IgD-negative memory B cell (primary cell): Measurements from ENCODE around the gene SUSD4. TPM values are rescaled to one million over a fixed set of nuclear protein-coding genes. Genes with fewer than 3 reads are reported as not detected.

Experiments used
- H3K27ac Mint-ChIP-seq, 3 donors: one replicate each; pipeline ENCODE4 v1.8.0; 2020 to 2022; ENCODE audit warnings: mild to moderate bottlenecking in 3 of 3, mixed read lengths in 3 of 3, moderate library complexity in 1 of 3
- H3K27me3 Mint-ChIP-seq: one replicate; pipeline ENCODE4 v1.8.0; 2021; ENCODE audit warnings: mixed read lengths
- H3K36me3 Mint-ChIP-seq: one replicate; pipeline ENCODE4 v1.8.0; 2020; ENCODE audit warnings: mild to moderate bottlenecking, mixed read lengths
- H3K4me1 Mint-ChIP-seq, 3 donors: one replicate each; pipeline ENCODE4 v1.8.0; 2020 to 2022; ENCODE audit warnings: mixed read lengths in 3 of 3, mild to moderate bottlenecking in 1 of 3
- H3K4me3 Mint-ChIP-seq, 4 donors: one replicate each; pipeline ENCODE4 v1.8.0; 2020 to 2022; ENCODE audit warnings: mild to moderate bottlenecking in 4 of 4, mixed read lengths in 4 of 4, moderate library complexity in 3 of 4
- H3K9me3 Mint-ChIP-seq, 3 donors: one replicate each; pipeline ENCODE4 v1.8.0; 2020 to 2021; ENCODE audit warnings: mixed read lengths in 3 of 3, mild to moderate bottlenecking in 1 of 3
- polyA plus RNA-seq: library from polyadenylated mRNA; unstranded; fragments of 300-500 nt; fragmentation: Illumina TruSeq; gene quantifications from one replicate; pipeline ENCODE4 v1.2.3, GENCODE V29; 2021

SUSD4 gene
- polyA plus RNA-seq, 1 donor from 2014 or later = 0.29 TPM

DNA sequence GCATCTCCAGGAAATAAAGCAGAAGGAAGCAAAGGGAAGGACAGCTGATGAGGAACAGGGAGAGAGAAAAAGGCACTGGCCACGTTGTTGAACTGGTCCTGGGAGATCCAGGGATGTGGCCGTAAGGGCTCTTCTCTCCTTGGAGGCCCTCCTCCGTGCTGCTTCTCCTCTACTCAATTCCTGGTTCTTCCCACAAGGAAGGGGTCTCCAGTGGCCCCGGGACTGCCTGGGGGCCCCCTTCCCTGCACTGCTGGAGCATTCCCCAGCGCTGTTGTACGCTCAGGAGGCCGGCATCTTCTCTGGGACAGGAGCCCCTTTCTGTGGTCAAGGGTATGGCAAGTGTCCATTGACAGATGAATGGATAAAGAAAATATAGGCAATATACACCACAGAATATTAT lies 132.4 kb downstream of the SUSD4 start:
- Mint-ChIP-seq H3K27me3 (peaks cover 7% of the 10 kb centered on the region), H3K4me1 (peaks cover 0 to 1% (median 0%) of the 10 kb centered on the region in 3 donors), H3K4me3 (no peak overlapping the region), H3K36me3 (no peaks in the 10 kb centered on the region), H3K27ac (peak overlapping the region in 1 of 3 donors; percentile 15), H3K9me3 (no peaks in the 10 kb centered on the region)

DNA sequence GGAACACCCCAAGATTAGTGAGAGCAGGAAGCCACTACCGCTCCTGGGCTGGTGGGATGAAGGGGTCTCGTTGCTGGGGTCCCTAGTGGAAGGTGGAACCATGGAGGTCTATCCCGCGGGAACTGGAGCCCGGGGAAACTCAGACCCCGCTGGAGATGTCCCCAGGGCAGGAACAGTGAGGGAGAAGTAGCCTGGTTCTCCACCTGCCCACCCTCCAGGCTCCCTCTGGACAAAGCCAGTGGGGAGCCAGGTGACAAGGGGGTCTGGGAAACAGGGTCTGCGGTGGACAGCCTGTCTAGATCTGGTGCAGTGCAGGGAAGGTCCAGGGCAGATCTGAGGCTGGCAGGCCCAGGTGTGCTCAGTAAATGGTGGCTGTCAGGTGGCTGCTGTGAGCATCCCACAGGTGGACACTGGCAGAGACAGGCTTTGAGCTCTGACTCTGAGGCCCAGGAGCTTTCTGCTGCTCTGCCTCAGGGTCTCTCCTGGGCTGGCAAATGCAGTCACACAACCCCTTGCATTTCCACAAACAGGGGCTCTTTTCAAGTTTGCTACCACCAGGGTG lies 132.9 kb downstream of the SUSD4 start:
- Mint-ChIP-seq H3K27ac (peak overlapping the region in 1 of 3 donors; percentile 15), H3K27me3 (peaks cover 7% of the 10 kb centered on the region), H3K36me3 (no peaks in the 10 kb centered on the region), H3K4me3 (no peak overlapping the region), H3K4me1 (peaks cover 0 to 1% (median 0%) of the 10 kb centered on the region in 3 donors), H3K9me3 (no peaks in the 10 kb centered on the region)

DNA sequence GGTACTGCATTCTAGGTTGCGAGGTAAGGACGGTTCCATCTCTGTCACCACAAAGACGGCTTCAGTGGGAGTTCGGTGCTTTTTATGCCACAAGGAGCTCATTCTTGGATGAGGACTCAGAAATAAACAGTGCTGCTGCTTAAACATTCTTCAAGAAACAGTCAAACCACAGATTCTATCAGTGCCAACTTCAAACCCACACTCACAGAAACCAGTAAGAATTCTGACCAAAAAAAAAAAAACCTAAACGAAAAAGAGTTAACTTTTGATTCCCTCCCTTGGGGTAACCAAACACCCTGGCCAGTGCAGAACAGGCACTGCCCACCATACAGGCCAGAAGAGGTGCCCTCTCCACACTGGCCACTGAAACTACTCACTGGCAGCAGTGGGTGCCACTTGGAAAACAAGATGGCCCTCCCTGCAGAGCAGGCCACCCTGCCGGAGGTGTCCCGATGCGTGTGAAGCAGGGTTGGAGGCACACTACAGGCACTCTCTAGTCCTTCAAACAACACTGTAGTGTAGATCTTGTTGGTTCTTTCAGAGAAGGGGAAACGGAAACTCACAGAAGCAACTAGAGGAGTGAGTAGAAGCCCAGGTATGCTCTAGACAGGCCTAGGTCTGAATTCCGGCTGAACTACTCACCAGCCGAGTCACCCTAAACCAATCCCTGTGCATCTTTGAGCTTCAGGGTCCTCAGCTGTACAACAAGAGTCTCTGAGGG lies 133.7 kb downstream of the SUSD4 start:
- Mint-ChIP-seq H3K9me3 (peaks cover 0 to 2% (median 0%) of the 10 kb centered on the region in 3 donors), H3K4me3 (no peak overlapping the region), H3K4me1 (no peaks in the 10 kb centered on the region), H3K27ac (peak overlapping the region in 1 of 3 donors; percentile 46), H3K27me3 (peaks cover 7% of the 10 kb centered on the region), H3K36me3 (no peaks in the 10 kb centered on the region)

DNA sequence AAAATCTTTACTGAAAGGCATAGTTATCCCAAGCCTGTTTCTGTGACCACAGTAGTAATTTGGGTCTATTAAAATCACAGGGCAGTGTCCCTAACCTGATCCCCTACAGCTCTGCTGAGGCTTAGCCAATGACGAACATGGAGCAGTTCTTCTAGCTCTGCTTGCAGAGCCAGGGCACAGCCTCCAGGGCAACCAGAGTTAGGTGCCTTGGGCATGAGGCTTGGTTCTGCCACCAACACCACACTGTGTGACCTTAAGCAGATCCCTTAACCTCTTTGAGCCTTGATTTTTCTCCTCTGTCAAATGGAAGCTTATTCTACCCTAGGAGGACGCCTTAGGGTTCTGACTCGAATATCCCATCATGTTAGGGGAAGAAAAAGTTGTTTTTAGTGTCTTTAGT lies 134.2 kb downstream of the SUSD4 start:
- Mint-ChIP-seq H3K36me3 (no peaks in the 10 kb centered on the region), H3K4me3 (no peak overlapping the region), H3K27ac (no peak overlapping the region), H3K4me1 (no peaks in the 10 kb centered on the region), H3K9me3 (peaks cover 0 to 2% (median 0%) of the 10 kb centered on the region in 3 donors), H3K27me3 (peaks cover 7% of the 10 kb centered on the region)

DNA sequence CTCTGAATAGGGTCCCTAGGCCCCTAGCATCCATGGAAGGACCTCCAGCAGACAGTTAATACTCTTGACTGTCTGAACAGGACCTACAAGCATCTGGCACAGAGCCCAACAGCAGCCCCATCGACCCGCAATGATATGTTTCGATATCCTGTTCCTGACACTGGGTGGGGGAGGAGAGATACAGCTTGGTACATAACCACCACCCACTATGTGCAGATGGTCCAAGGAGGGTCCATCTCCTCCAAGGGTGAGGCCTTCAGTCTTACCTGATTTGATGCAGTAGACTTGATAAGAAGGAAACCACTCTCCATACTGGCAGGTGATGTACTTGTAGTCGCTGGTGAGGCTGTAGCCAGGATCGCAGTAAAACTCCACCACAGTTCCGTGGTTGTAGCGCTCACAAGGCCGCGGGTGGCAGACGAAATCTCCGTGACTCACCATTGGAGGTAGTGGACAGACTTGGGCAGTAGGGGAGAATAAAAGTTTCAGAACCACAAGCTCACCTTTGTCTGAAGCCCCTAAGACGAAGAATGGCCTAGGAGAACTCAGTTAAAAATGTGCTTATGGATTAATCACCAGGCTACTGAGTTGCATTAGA lies 134.9 kb downstream of the SUSD4 start:
- H3K4me3 Mint-ChIP-seq = no peak overlapping the region
- no peaks in the 10 kb centered on the region for H3K4me1 Mint-ChIP-seq
- peaks cover 0 to 6% (median 0%) of the 10 kb centered on the region in 3 donors for H3K9me3 Mint-ChIP-seq
- peaks cover 7% of the 10 kb centered on the region for H3K27me3 Mint-ChIP-seq
- H3K36me3 Mint-ChIP-seq = no peaks in the 10 kb centered on the region
- H3K27ac Mint-ChIP-seq = no peak overlapping the region

DNA sequence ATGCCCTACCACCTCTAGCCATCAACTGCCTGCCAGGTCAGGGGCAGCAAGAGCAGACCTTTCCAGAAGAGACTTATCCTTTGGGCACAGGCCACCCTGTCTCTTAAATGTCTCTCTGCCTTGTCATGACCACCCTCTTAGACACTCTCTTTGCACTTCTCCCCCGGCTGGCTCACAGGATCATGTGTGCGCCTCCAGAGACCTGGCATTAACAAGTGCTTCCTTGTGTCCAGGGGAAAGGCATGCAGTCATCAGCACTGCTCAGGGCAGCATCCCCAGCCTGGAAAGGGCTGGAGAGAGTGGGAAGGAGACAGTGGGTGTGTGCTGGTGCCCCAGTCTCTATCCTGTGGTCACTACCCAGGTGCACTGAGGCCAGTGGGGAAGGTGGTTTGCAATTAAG lies 135.8 kb downstream of the SUSD4 start:
- Mint-ChIP-seq H3K9me3 (peaks cover 0 to 6% (median 0%) of the 10 kb centered on the region in 3 donors), H3K36me3 (no peaks in the 10 kb centered on the region), H3K4me3 (no peak overlapping the region), H3K27me3 (peaks cover 7% of the 10 kb centered on the region), H3K4me1 (no peaks in the 10 kb centered on the region), H3K27ac (no peak overlapping the region)

DNA sequence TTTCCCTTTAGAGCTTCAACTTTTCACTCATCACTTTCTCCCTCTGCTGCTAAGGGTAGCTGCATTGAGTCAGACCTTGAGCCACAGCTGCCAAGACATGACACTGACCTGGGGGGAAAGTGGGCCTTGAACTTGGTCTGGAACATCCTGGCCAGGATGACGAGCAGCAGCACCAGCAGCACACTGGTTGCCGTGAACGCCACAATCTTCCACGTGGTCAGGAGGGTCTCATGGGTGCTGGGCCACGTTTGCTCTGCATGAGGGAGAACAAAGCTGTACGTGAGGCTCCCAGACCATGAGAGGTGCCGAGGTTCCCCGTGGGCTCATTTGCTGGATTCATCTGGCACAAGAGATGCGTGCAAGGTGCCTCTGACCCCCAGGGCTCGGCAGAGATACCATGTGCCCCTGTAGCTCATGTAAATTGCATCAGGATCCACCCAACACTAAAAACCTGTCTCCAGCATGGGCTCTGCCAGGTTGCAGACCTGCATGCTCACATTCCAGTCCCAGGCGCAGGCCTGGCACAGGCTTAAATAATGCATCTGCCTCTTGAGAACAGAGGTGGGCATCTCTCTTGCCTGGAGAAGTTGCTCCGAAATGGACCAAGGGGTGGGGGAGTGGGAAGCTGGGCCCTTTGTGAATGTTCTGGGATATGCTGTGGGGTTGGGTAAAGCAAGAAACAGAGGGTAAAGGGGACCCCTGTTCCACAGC lies 136.3 kb downstream of the SUSD4 start:
- Mint-ChIP-seq H3K36me3 (peaks cover 2% of the 10 kb centered on the region), H3K27ac (no peak overlapping the region), H3K27me3 (peaks cover 7% of the 10 kb centered on the region), H3K9me3 (peaks cover 0 to 6% (median 0%) of the 10 kb centered on the region in 3 donors), H3K4me1 (no peaks in the 10 kb centered on the region), H3K4me3 (no peak overlapping the region)

DNA sequence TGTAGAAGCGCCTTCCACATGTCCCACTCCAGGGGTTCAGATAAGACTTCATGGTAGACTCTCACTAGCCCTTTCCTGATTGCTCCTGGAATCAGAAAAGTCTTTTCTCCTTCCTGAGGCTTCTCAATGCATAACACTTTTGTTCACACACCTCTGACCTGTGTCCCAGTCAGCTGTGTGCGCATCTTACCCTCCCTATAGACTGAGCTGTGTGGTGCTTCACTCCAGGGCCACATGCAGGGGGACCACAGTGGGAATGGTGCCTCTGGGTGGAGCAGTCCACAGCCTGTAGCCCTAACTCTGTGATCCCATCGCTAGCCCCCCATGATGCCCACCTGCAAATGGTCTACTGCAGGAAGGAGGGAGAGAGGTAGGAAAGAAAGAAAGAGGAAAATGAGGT lies 136.9 kb downstream of the SUSD4 start:
- H3K4me1 Mint-ChIP-seq = no peaks in the 10 kb centered on the region
- peaks cover 2% of the 10 kb centered on the region for H3K36me3 Mint-ChIP-seq
- no peak overlapping the region for H3K4me3 Mint-ChIP-seq
- no peak overlapping the region for H3K27ac Mint-ChIP-seq
- H3K27me3 Mint-ChIP-seq = peaks cover 7% of the 10 kb centered on the region
- peaks cover 0 to 6% (median 0%) of the 10 kb centered on the region in 3 donors for H3K9me3 Mint-ChIP-seq

DNA sequence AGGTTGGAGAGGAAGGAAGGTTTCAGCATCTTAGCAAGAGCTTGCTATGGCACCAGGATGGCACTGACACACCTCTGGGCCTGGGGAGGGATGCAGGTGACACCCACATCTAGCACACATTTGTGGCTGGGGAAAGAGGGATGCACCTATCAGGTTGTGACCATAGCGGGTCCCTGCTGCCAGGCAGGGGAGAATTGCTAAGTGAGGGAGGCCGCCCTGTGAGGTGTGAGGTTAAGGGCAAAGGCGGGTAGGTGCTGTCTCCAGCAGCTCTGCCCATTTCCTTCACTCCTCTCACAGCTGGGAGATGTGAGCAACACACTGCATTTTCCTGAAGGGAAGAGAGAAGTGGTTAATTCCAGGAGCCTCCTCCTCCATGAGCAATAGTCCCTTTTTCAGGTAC lies 137.7 kb downstream of the SUSD4 start:
- Mint-ChIP-seq H3K4me1 (no peaks in the 10 kb centered on the region), H3K27me3 (peaks cover 7% of the 10 kb centered on the region), H3K27ac (no peak overlapping the region), H3K9me3 (peaks cover 0 to 6% (median 0%) of the 10 kb centered on the region in 3 donors), H3K4me3 (no peak overlapping the region), H3K36me3 (peaks cover 2% of the 10 kb centered on the region)

DNA sequence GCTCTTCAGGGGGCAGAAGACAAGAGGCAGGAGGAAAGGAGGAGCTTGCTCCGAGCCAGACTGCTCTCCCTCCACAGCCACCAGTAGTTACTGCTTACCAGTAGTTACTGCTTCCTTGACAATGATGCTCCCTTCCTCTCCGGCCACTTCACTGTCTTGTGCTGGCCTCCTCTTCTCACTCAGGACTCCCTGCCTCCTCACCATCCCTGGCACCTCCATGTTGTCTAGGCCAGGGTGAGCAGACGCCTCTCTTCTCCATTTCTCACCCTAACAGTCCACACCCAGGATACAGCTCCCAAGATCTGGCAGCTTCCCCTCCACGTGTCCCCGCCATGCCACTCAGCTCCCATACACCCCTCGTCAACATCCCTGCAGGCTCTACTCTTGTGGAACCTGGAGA lies 138.5 kb downstream of the SUSD4 start:
- peaks cover 2% of the 10 kb centered on the region for H3K36me3 Mint-ChIP-seq
- peaks cover 4% of the 10 kb centered on the region for H3K27me3 Mint-ChIP-seq
- peaks cover 0 to 11% (median 0%) of the 10 kb centered on the region in 3 donors for H3K9me3 Mint-ChIP-seq
- no peak overlapping the region for H3K4me3 Mint-ChIP-seq
- no peaks in the 10 kb centered on the region for H3K4me1 Mint-ChIP-seq
- no peak overlapping the region for H3K27ac Mint-ChIP-seq

DNA sequence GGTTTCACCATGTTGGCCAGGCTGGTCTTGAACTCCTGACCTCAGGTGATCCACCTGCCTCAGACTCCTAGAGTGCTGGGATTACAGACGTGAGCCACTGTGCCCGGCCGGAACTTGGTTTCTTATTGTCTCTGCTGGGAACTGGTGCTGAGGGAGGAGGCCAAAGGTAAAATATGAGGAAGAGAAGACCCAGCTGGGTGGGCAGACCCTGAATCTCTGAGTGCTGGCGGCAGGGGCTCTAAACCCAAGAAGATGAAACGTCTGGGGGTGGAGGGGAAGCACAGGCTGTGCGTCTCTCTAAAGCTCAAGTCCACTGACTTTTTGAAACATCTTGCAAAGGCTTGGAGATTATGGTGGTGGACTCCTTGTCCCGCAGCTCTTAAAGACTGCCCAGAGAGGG lies 138.9 kb downstream of the SUSD4 start:
- Mint-ChIP-seq H3K4me3 (no peak overlapping the region), H3K4me1 (no peaks in the 10 kb centered on the region), H3K27ac (no peak overlapping the region), H3K9me3 (peaks cover 0 to 11% (median 0%) of the 10 kb centered on the region in 3 donors), H3K36me3 (peaks cover 2% of the 10 kb centered on the region), H3K27me3 (peaks cover 4% of the 10 kb centered on the region)

DNA sequence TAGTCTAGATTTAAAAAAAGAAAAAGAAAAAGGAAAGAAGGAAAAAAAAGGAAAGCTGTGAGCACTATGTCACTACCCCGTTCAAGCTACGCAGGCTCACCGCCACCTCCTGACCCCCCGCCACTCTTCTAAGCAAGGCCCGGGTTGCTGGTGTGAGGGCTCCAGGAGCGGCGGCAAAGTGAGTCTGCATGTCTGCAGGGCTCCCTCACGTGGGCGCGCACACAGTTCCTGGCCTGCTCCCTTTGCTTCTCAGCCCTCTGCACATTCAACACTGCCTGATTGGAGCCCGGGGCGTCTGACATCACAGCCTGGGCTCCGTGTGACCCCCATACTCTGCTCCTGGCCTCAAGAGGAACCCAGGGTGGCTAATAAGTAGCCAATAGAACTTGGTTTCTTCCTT lies 139.5 kb downstream of the SUSD4 start:
- peaks cover 2% of the 10 kb centered on the region for H3K36me3 Mint-ChIP-seq
- no peak overlapping the region for H3K27ac Mint-ChIP-seq
- H3K4me3 Mint-ChIP-seq = no peak overlapping the region
- H3K4me1 Mint-ChIP-seq = no peaks in the 10 kb centered on the region
- H3K27me3 Mint-ChIP-seq = peaks cover 4% of the 10 kb centered on the region
- H3K9me3 Mint-ChIP-seq = peaks cover 0 to 11% (median 0%) of the 10 kb centered on the region in 3 donors

DNA sequence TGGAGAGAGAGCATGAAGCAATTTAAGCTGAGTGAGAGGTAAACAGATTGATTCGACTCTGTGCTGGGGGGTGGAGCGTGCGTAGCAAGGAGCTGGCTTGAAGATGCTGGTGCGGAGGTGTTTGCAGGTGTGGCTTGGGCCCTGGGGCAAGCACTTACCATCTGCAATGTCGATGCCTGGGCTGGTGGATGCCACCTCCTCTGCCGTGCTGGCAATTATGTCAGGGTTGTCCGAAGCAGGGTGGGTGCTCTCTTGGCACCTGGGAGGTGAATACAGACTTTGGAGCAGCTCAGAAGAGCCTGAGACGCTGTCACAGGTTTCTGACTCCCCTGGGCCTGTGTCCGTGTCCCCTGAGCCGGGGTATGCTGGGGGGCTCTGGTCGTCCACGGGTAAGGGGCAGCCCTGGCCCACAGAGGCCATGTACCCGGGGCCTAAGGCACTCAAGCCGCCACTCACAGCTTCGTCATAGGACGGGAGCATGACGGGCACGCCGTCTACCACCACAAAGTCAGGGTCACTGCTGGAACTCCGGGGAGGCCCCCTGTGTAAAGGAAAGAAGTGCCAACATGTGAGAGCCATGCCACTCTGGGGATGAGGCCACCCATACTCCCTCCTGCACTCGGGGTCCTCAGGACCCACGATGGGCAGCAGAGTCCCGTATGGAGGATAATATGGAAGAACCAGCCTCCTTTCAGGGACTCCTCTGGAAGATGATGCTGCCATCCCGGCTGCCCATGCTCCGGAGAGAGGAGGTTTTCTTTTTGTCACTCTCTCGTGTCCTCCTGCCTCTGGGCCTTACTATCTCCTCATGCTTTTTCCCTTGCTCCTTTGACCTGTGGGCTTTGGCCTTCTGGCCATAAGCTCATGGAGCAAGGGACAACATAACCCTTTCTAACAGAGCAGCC lies 140.6 kb downstream of the SUSD4 start:
- H3K27ac Mint-ChIP-seq = no peak overlapping the region
- peaks cover 2% of the 10 kb centered on the region for H3K36me3 Mint-ChIP-seq
- peaks cover 0 to 16% (median 6%) of the 10 kb centered on the region in 3 donors for H3K9me3 Mint-ChIP-seq
- H3K27me3 Mint-ChIP-seq = no peaks in the 10 kb centered on the region
- H3K4me1 Mint-ChIP-seq = no peaks in the 10 kb centered on the region
- H3K4me3 Mint-ChIP-seq = no peak overlapping the region

DNA sequence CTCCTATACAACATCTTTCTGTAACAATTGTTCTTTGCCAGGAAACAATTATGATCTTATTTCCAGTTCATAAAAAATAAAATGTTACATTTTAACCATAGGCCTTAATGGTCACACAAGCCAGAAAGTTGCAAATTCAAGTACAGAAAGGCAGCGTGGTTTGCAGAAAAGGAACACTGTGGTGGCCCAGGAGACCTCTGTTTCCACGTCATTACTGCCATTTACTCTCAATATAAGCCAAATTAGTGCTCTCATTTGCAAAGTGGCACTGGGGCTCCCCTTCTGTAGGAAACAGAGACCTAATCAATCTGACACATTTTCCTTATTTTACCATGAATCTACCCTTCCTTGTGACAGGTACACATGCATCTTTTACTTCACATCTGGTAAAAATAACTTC lies 141.6 kb downstream of the SUSD4 start:
- H3K36me3 Mint-ChIP-seq = peaks cover 2% of the 10 kb centered on the region
- no peak overlapping the region for H3K27ac Mint-ChIP-seq
- no peak overlapping the region for H3K4me3 Mint-ChIP-seq
- no peaks in the 10 kb centered on the region for H3K27me3 Mint-ChIP-seq
- no peaks in the 10 kb centered on the region for H3K4me1 Mint-ChIP-seq
- peaks cover 0 to 18% (median 11%) of the 10 kb centered on the region in 3 donors for H3K9me3 Mint-ChIP-seq
